K562 (cell line): Measurements from ENCODE around the gene ANKRD13D. TPM values are rescaled to one million over a fixed set of nuclear protein-coding genes. Genes with fewer than 3 reads are reported as not detected.
A peak's percentile ranks its signal among the peaks of the same experiment; 100 is the strongest.

Source experiments
- ASH1L ChIP-seq: fragments of 450-650 bp; IDR thresholded peaks from 2 replicates; pipeline ENCODE4 v1.6.1; 2018; ENCODE audit warnings: borderline replicate concordance, mild to moderate bottlenecking, low read depth; ENCODE audit not compliant: partially characterized antibody
- CHCHD3 ChIP-seq: fragments of 250-450 bp; sonication (Bioruptor Pico); IDR thresholded peaks from 2 replicates; pipeline ENCODE4 v2.1.2; 2022; ENCODE audit warnings: mild to moderate bottlenecking
- CREBBP ChIP-seq: IDR thresholded peaks from one replicate; pipeline ENCODE4 v1.6.1; 2012; ENCODE audit warnings: low read depth, mild to moderate bottlenecking, control low read depth, inconsistent platforms, low read length
- CREM ChIP-seq: IDR thresholded peaks from 2 replicates; pipeline ENCODE4 v1.6.1; 2014; ENCODE audit warnings: antibody characterized with exemption, low read depth
- FOXK2 ChIP-seq, 2 experiments: fragments of 450-650 bp; IDR thresholded peaks in 1 of 2; conservative IDR thresholded peaks in 1 of 2; 2 replicates each; pipeline ENCODE4 v1.6.1; 2016; ENCODE audit warnings: low read depth in 2 of 2, mild to moderate bottlenecking in 1 of 2
- JUNB ChIP-seq: fragments of 450-650 bp; formaldehyde crosslinking; conservative IDR thresholded peaks from 2 replicates; pipeline ENCODE4 v1.4.0; 2020; ENCODE audit warnings: mild to moderate bottlenecking
- POLR2AphosphoS2 ChIP-seq: IDR thresholded peaks from 2 replicates; pipeline ENCODE4 v1.6.1; 2012; ENCODE audit warnings: low read length, improper control_type of control experiment
- POU5F1 ChIP-seq: fragments of 150-350 bp; IDR thresholded peaks from 2 replicates; pipeline ENCODE4 v1.6.1; 2014; ENCODE audit warnings: borderline replicate concordance, low read length, low read depth, mild to moderate bottlenecking; ENCODE audit not compliant: partially characterized antibody
- PPARD ChIP-seq: fragments of 250-450 bp; sonication (Bioruptor Pico); IDR thresholded peaks from 2 replicates; pipeline ENCODE4 v1.8.0; 2022; ENCODE audit warnings: inconsistent platforms, mild to moderate bottlenecking, moderate library complexity
- PYGO2 ChIP-seq: fragments of 450-650 bp; IDR thresholded peaks from 2 replicates; pipeline ENCODE4 v1.6.1; 2016; ENCODE audit warnings: mild to moderate bottlenecking, missing genetic modification characterization, moderate library complexity, missing compliant biosample characterization
- RNF2 ChIP-seq: sonication (generic); IDR thresholded peaks from 2 replicates; pipeline ENCODE4 v1.6.1; 2016
- SIRT6 ChIP-seq: IDR thresholded peaks from one replicate; pipeline ENCODE4 v1.6.1; 2012; ENCODE audit warnings: low read depth, mild to moderate bottlenecking, control low read depth, inconsistent platforms, low read length, moderate library complexity
- TARDBP ChIP-seq: fragments of 450-650 bp; IDR thresholded peaks from 2 replicates; pipeline ENCODE4 v1.6.1; 2016
- TEAD4 ChIP-seq, 2 experiments: sonication (generic) in 1 of 2; formaldehyde crosslinking in 1 of 2; IDR thresholded peaks; 2 replicates each; pipeline versions ENCODE4 v1.6.1 to v1.8.0; 2012 to 2022; ENCODE audit warnings: borderline replicate concordance in 1 of 2, inconsistent platforms in 1 of 2, low read length in 1 of 2, mild to moderate bottlenecking in 1 of 2, missing genetic modification reagents in 1 of 2
- TFAM ChIP-seq: fragments of 250-450 bp; sonication (Bioruptor Pico); conservative IDR thresholded peaks from 2 replicates; pipeline ENCODE4 v1.5.0; 2021; ENCODE audit warnings: mild to moderate bottlenecking, moderate library complexity
- U2AF1 ChIP-seq: fragments of 200-400 bp; formaldehyde crosslinking; optimal IDR thresholded peaks from 2 replicates; pipeline ENCODE3; 2017; ENCODE audit warnings: mild to moderate bottlenecking, low read depth, low read length, moderate library complexity
- ZC3H4 ChIP-seq: sonication (generic); formaldehyde crosslinking; IDR thresholded peaks from 2 replicates; pipeline ENCODE4 v1.9.0; 2021; ENCODE audit warnings: missing genetic modification reagents, borderline replicate concordance
- ZKSCAN1 ChIP-seq: fragments of 150-350 bp; IDR thresholded peaks from 2 replicates; pipeline ENCODE4 v1.6.1; 2016; ENCODE audit warnings: low read depth, low read length
- ZNF79 ChIP-seq: fragments of 250-450 bp; sonication (Bioruptor Pico); IDR thresholded peaks from 2 replicates; pipeline ENCODE4 v1.4.0; 2020; ENCODE audit warnings: low read depth, mild to moderate bottlenecking, moderate library complexity
- polyA plus RNA-seq, 8 experiments: library from polyadenylated mRNA; depleted of rRNA in 4 of 8; stranded (reverse) in 5 of 8; unstranded in 3 of 8; fragments of >200 nt; fragmentation: Nextera tagmentation in 2 of 8; fragmentation: Illumina TruSeq in 1 of 8; extraction: Ambion mirVana in 2 of 8; extraction: Trizol in 1 of 8; gene quantifications; 2 replicates each; pipeline versions ENCODE4 v1.2.1 to v1.2.3, GENCODE V29; 2011 to 2014; ENCODE audit warnings: inconsistent platforms in 1 of 8, missing spikeins in 1 of 8
- total RNA-seq, 7 experiments: library from RNA; depleted of rRNA in 6 of 7; stranded (reverse); fragments of >200 nt in 6 of 7; fragmentation: Illumina TruSeq in 2 of 7; extraction: Trizol in 2 of 7; gene quantifications; 2 replicates each; pipeline versions ENCODE4 v1.2.1 to v1.2.3, GENCODE V29; 2011 to 2021; ENCODE audit warnings: low replicate concordance in 1 of 7
- TF ChIP-seq, protein P1 (sequence below): fragments of 250-450 bp; sonication (Bioruptor Pico); IDR thresholded peaks from 2 replicates; pipeline ENCODE4 v1.4.0; 2020; ENCODE audit warnings: mild to moderate bottlenecking, moderate library complexity, borderline replicate concordance

ANKRD13D gene
- total and polyA plus RNA-seq, 9 of the 15 experiments (the other 6 are each of a cell fraction or from before 2014, with no cell fraction given), result 0.94 to 40.9 (median 22.4) TPM

GRCh38 chr11:67317205-67317887 is 28.2 kb downstream of the ANKRD13D start (continued):
- TF ChIP-seq POU5F1 (peak; percentile 86), ZNF79 (CRISPR knock-in tag) (no peak), ZKSCAN1 (peak; percentile 12; the same call in 1 of the 2 replicates), RNF2 (peak; percentile 59; the same call in 1 of the 2 replicates), TFAM (CRISPR knock-in tag) (no peak), TEAD4 (IDR thresholded peaks at IDR 0.05; ENCODE audit: low read length) (no peak), TEAD4 (CRISPR knock-in tag; IDR thresholded peaks at IDR 0.05; ENCODE audit: borderline replicate concordance) (no peak), ZC3H4 (CRISPR knock-in tag) (no peak), CREBBP (no peak), POLR2AphosphoS2 (no peak), SIRT6 (no peak), FOXK2 (conservative IDR thresholded peaks at IDR 0.05 in 1 of 2, IDR thresholded peaks at IDR 0.05 in 1 of 2; ENCODE audit: low read depth in 2 of 2) (peak in 1 of 2 experiments; percentile 32; a peak in 2 of 4 replicates), PPARD (no peak), TARDBP (peak; percentile 48; the same call in 1 of the 2 replicates), JUNB (CRISPR knock-in tag) (no peak), PYGO2 (no peak), CREM (peak; percentile 49), U2AF1 (no peak), CHCHD3 (CRISPR knock-in tag) (no peak), ASH1L (no peak)
- TF ChIP-seq, protein P1, sequence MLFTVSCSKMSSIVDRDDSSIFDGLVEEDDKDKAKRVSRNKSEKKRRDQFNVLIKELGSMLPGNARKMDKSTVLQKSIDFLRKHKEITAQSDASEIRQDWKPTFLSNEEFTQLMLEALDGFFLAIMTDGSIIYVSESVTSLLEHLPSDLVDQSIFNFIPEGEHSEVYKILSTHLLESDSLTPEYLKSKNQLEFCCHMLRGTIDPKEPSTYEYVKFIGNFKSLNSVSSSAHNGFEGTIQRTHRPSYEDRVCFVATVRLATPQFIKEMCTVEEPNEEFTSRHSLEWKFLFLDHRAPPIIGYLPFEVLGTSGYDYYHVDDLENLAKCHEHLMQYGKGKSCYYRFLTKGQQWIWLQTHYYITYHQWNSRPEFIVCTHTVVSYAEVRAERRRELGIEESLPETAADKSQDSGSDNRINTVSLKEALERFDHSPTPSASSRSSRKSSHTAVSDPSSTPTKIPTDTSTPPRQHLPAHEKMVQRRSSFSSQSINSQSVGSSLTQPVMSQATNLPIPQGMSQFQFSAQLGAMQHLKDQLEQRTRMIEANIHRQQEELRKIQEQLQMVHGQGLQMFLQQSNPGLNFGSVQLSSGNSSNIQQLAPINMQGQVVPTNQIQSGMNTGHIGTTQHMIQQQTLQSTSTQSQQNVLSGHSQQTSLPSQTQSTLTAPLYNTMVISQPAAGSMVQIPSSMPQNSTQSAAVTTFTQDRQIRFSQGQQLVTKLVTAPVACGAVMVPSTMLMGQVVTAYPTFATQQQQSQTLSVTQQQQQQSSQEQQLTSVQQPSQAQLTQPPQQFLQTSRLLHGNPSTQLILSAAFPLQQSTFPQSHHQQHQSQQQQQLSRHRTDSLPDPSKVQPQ (CRISPR knock-in tag), result no peak
